Spleen (tissue), 11 donors: Measurements from ENCODE around the gene ICAM5. TPM values are rescaled to one million over a fixed set of nuclear protein-coding genes. Genes with fewer than 3 reads are reported as not detected.

Source experiments
- DNase-seq: peaks from one replicate; pipeline ENCODE4 v3.0.0-alpha.2; 2020
- H3K27ac ChIP-seq, 8 donors: fragments of 200-600 bp; sonication (generic) in 7 of 8; 1 replicate in 4 of 8; 2 replicates in 4 of 8; pipeline versions ENCODE4 v1.5.0 to v1.8.0; 2016 to 2021; ENCODE audit warnings: inconsistent platforms in 4 of 8, mild to moderate bottlenecking in 4 of 8, moderate library complexity in 1 of 8
- H3K27me3 ChIP-seq, 7 donors: fragments of 200-600 bp; sonication (generic) in 6 of 7; replicated peaks in 1 of 7; 1 replicate in 4 of 7; 2 replicates in 3 of 7; pipeline versions ENCODE4 v1.5.0 to v1.8.0; 2016 to 2021; ENCODE audit warnings: inconsistent platforms in 3 of 7, mild to moderate bottlenecking in 1 of 7
- H3K36me3 ChIP-seq, 6 donors: fragments of 200-600 bp; sonication (generic) in 5 of 6; 1 replicate in 4 of 6; 2 replicates in 2 of 6; pipeline versions ENCODE4 v1.5.0 to v1.8.0; 2016 to 2021; ENCODE audit warnings: inconsistent platforms in 2 of 6
- H3K4me1 ChIP-seq, 6 donors: fragments of 200-600 bp; sonication (generic) in 5 of 6; 1 replicate in 3 of 6; 2 replicates in 3 of 6; pipeline versions ENCODE4 v1.5.0 to v1.8.0; 2016 to 2021; ENCODE audit warnings: inconsistent platforms in 3 of 6
- H3K4me3 ChIP-seq, 8 donors: fragments of 200-600 bp; sonication (generic) in 7 of 8; 1 replicate in 4 of 8; 2 replicates in 4 of 8; pipeline versions ENCODE4 v1.5.0 to v1.8.0; 2016 to 2021; ENCODE audit warnings: inconsistent platforms in 4 of 8, mild to moderate bottlenecking in 4 of 8, moderate library complexity in 2 of 8
- H3K9me3 ChIP-seq, 8 donors: fragments of 200-600 bp; sonication (generic) in 7 of 8; 1 replicate in 4 of 8; 2 replicates in 4 of 8; pipeline versions ENCODE4 v1.5.0 to v1.8.0; 2016 to 2021; ENCODE audit warnings: inconsistent platforms in 4 of 8
- POLR2A ChIP-seq, 3 donors: fragments of 450-650 bp; IDR thresholded peaks; one replicate each; pipeline ENCODE4 v1.5.1; 2017; ENCODE audit warnings: antibody characterized with exemption in 3 of 3, mild to moderate bottlenecking in 1 of 3
- POLR2AphosphoS5 ChIP-seq, 3 donors: sonication (generic); formaldehyde crosslinking; IDR thresholded peaks; one replicate each; pipeline ENCODE4 v1.5.1; 2017; ENCODE audit warnings: antibody characterized with exemption in 3 of 3
- WGBS, 5 donors: extraction: QIAGEN DNeasy Blood & Tissue Kit in 3 of 5; methylation state at CpG; one replicate each; pipeline versions ENCODE4 v1.1.5 to v1.1.7; 2013 to 2018; 5-methylcytosine and 5-hydroxymethylcytosine counted together
- intact Hi-C: fragments of 100-400 bp; cut with DNase I; formaldehyde crosslinking; loops from one replicate; pipeline ENCODE4 v1.15.0; 2023; ENCODE audit warnings: low total_unique reads
- polyA plus RNA-seq, 3 donors: library from polyadenylated mRNA; stranded (reverse); fragments of 200-250 nt; gene quantifications; one replicate each; pipeline ENCODE4 v1.2.1, GENCODE V29; 2013
- total RNA-seq, 7 donors: library from RNA; depleted of rRNA in 3 of 7; stranded (reverse); fragments of >200 nt in 3 of 7; fragmentation: NEBNext Ultra II Directional in 4 of 7; extraction: Animal tissue kit (Norgen Biotek cat#: 25700) in 4 of 7; gene quantifications; one replicate each; pipeline versions ENCODE4 v1.1.0 to v1.2.1, GENCODE V29; 2016 to 2021
- TF ChIP-seq, protein P1 (sequence below), 11 experiments: fragments of 200-600 bp in 7 of 11; fragments of 450-650 bp in 4 of 11; sonication (generic) in 4 of 11; IDR thresholded peaks in 8 of 11; conservative IDR thresholded peaks in 3 of 11; 1 replicate in 7 of 11; 2 replicates in 4 of 11; pipeline versions ENCODE4 v1.4.0 to v1.8.0; 2016 to 2021; ENCODE audit warnings: antibody characterized with exemption in 11 of 11, inconsistent platforms in 4 of 11, mild to moderate bottlenecking in 1 of 11
- donor health status: healthy with polysubstance abuse.
- donor health status: DM: no; HTN: no; CAD: no; lungs with moderate emphysema.
- donor health status: DM: no; HTN: no; CAD: no.
- donor health status: Bipolar disorder and iron deficiency.
- donor health status: healthy.
- donor health status: DM: no; HTN: no; CAD: no.
- donor health status: DM: yes; HTN: yes; CAD: no.

Gene ICAM5
- total and polyA plus RNA-seq, 10 donors, result 0.07 to 1.4 (median 0.69) TPM

GRCh38 chr19:10295305-10295846, 5.6 kb downstream of the ICAM5 start:
- Histone ChIP-seq H3K9me3 (no peaks in the 10 kb centered on the region), H3K36me3 (no peaks in the 10 kb centered on the region), H3K27ac (peak overlapping the region in 3 of 8 donors; percentile 10 to 45 (median 45)), H3K4me1 (peaks cover 35 to 76% (median 62%) of the 10 kb centered on the region in 6 donors), H3K27me3 (peaks cover 17 to 85% (median 66%) of the 10 kb centered on the region in 7 donors), H3K4me3 (peak overlapping the region; percentile 23 to 69 (median 35))
- intact Hi-C loops, result no loop called here
- 1 to 2% (median 2%) methylated on average over 10 to 48 of the region's 48 CpGs for WGBS, 5 donors
- TF ChIP-seq, protein P1, sequence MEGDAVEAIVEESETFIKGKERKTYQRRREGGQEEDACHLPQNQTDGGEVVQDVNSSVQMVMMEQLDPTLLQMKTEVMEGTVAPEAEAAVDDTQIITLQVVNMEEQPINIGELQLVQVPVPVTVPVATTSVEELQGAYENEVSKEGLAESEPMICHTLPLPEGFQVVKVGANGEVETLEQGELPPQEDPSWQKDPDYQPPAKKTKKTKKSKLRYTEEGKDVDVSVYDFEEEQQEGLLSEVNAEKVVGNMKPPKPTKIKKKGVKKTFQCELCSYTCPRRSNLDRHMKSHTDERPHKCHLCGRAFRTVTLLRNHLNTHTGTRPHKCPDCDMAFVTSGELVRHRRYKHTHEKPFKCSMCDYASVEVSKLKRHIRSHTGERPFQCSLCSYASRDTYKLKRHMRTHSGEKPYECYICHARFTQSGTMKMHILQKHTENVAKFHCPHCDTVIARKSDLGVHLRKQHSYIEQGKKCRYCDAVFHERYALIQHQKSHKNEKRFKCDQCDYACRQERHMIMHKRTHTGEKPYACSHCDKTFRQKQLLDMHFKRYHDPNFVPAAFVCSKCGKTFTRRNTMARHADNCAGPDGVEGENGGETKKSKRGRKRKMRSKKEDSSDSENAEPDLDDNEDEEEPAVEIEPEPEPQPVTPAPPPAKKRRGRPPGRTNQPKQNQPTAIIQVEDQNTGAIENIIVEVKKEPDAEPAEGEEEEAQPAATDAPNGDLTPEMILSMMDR (IDR thresholded peaks at IDR 0.05 in 8 of 11, conservative IDR thresholded peaks at IDR 0.05 in 3 of 11), result peak in 1 of 11 experiments; percentile 13
- TF ChIP-seq POLR2A (IDR thresholded peaks at IDR 0.05) (peak in 1 of 3 donors; percentile 3), POLR2AphosphoS5 (IDR thresholded peaks at IDR 0.05) (peak; percentile 55 to 78 (median 64))
- peak; percentile 92 for DNase-seq

DNA sequence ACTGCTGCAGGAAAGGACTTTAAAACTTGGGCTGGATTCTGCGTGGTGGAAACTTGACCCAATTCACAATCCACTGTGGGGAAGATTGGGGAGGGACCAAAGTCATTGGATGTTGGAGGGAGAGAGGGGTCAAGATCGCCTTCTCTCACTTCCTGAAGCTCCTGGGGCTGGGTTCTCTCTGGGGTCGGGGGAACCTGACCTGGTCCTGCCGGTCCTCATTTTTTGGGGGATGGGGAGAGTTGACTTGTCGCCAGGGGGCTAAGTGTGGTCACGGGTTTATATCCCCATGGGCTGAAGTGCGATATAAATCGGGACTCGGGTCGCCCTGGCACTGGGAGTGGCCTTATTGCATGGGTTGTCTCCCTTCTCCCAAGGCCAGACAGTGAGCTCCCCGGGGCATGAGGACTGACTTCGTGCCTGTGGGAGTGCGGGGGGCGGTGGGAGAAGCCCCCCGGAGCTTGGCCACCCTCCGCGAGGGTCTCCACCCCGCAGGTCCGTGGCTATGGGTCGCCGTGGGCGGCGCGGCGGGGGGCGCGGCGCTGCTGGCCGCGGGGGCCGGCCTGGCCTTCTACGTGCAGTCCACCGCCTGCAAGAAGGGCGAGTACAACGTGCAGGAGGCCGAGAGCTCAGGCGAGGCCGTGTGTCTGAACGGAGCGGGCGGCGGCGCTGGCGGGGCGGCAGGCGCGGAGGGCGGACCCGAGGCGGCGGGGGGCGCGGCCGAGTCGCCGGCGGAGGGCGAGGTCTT, 6.3 kb downstream of the ICAM5 start:
- no peak for DNase-seq
- H3K4me1 ChIP-seq, result peaks cover 28 to 72% (median 57%) of the 10 kb centered on the region in 6 donors
- TF ChIP-seq, protein P1 (IDR thresholded peaks at IDR 0.05 in 8 of 11, conservative IDR thresholded peaks at IDR 0.05 in 3 of 11), result no peak
- no peak for TF ChIP-seq POLR2A (IDR thresholded peaks at IDR 0.05)
- no peak for TF ChIP-seq POLR2AphosphoS5 (IDR thresholded peaks at IDR 0.05)
- peaks cover 13 to 79% (median 60%) of the 10 kb centered on the region in 7 donors for H3K27me3 ChIP-seq
- H3K4me3 ChIP-seq, result peak overlapping the region; percentile 23 to 69 (median 35)
- intact Hi-C loops, result no loop called here
- 5 to 21% (median 13%) methylated on average over 49 to 58 of the region's 58 CpGs for WGBS, 5 donors
- no peaks in the 10 kb centered on the region for H3K36me3 ChIP-seq
- H3K9me3 ChIP-seq, result no peaks in the 10 kb centered on the region
- peak overlapping the region in 3 of 8 donors; percentile 10 to 45 (median 45) for H3K27ac ChIP-seq

- peak overlapping the region in 2 of 8 donors; percentile 32 to 34 for H3K27ac ChIP-seq
- 24 to 34% (median 29%) methylated on average over 14 of the region's 14 CpGs for WGBS, 5 donors
- DNase-seq, result no peak
- no peaks in the 10 kb centered on the region for H3K9me3 ChIP-seq
- intact Hi-C loops, result no loop called here
- H3K4me3 ChIP-seq, result no peak overlapping the region
- TF ChIP-seq POLR2A (IDR thresholded peaks at IDR 0.05), result no peak
- TF ChIP-seq POLR2AphosphoS5 (IDR thresholded peaks at IDR 0.05), result peak; percentile 70 to 79 (median 73)
- peaks cover 0 to 9% (median 3%) of the 10 kb centered on the region in 6 donors for H3K36me3 ChIP-seq
- peaks cover 11 to 36% (median 25%) of the 10 kb centered on the region in 6 donors for H3K4me1 ChIP-seq
- peaks cover 5 to 47% (median 22%) of the 10 kb centered on the region in 7 donors for H3K27me3 ChIP-seq
These were observed 10.1 kb downstream of the ICAM5 start for GRCh38 chr19:10299545-10300458.

DNA sequence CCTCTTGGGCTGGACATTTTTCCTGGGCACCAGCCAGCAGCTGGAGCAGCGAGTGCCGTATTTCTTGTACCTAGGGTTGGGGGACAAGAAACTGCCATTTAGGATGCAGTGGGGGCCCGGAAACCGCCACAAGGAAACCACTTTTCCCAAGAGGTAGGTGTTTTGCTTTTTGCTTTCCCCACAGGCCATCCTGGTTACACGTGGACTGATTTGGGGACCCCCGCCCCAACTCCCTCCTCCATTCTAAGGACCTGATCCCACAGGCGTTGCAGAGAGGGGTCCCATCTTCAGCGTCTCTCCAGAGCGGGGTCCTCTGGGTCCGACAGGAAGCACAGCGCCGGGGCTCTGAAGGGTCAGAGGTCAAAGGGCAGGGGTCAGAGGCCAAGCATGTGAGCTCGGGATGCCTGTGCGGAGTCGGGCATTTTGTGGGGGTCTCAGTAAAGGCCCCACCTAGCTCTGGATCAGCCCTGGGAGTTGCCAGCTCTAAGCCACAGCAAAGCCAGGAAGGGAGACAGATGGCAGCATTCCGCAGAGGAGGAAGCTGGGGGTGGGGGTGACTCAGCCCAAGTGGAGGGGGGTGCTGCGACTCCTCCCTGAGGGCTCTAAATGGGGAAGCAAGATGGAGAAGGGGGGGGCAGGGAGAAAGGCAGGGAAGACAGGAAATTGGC, 15.5 kb downstream of the ICAM5 start:
- intact Hi-C loops, result no loop called here
- TF ChIP-seq, protein P1 (IDR thresholded peaks at IDR 0.05 in 8 of 11, conservative IDR thresholded peaks at IDR 0.05 in 3 of 11), result no peak
- TF ChIP-seq POLR2AphosphoS5 (IDR thresholded peaks at IDR 0.05), result no peak
- no peak for TF ChIP-seq POLR2A (IDR thresholded peaks at IDR 0.05)
- 45 to 55% (median 52%) methylated on average over 14 to 17 of the region's 17 CpGs for WGBS, 5 donors

More for the DNA sequence above, 15.5 kb downstream of the ICAM5 start:
- Histone ChIP-seq H3K4me3 (no peak overlapping the region), H3K27ac (peak overlapping the region in 2 of 8 donors; percentile 34 to 64), H3K27me3 (peaks cover 0 to 7% (median 0%) of the 10 kb centered on the region in 7 donors), H3K4me1 (peaks cover 0 to 20% (median 5%) of the 10 kb centered on the region in 6 donors), H3K9me3 (no peaks in the 10 kb centered on the region), H3K36me3 (peaks cover 0 to 29% (median 3%) of the 10 kb centered on the region in 6 donors)
- DNase-seq, result no peak
